Thoracic aorta (tissue), 2 donors: ENCODE measurements around the gene ETV5. TPM values are rescaled to one million over a fixed set of nuclear protein-coding genes. Genes with fewer than 3 reads are reported as not detected.

ENCODE experiments used
- ATAC-seq: fragments of 150-250 bp; one replicate; pipeline ENCODE4 v1.8.0; 2017; ENCODE audit warnings: low read depth; ENCODE audit not compliant: insufficient number of reproducible peaks, low FRiP score
- DNase-seq: peaks from one replicate; pipeline ENCODE4 v3.0.0-alpha.2; 2020; ENCODE audit warnings: low spot score
- H3K27ac ChIP-seq, 2 donors: fragments of 200-600 bp; sonication (generic); 1 replicate in 1 of 2; 2 replicates in 1 of 2; pipeline ENCODE4 v1.5.1; 2016; ENCODE audit warnings: mild to moderate bottlenecking in 2 of 2, moderate library complexity in 2 of 2
- H3K27me3 ChIP-seq: fragments of 200-600 bp; sonication (generic); replicated peaks from 2 replicates; pipeline ENCODE4 v1.6.0; 2016; ENCODE audit warnings: mild to moderate bottlenecking; ENCODE audit not compliant: insufficient read depth
- H3K36me3 ChIP-seq: fragments of 200-600 bp; sonication (generic); one replicate; pipeline ENCODE4 v1.5.1; 2016
- H3K4me1 ChIP-seq, 2 donors: fragments of 200-600 bp; sonication (generic); 1 replicate in 1 of 2; 2 replicates in 1 of 2; pipeline versions ENCODE4 v1.5.1 to v1.6.0; 2016; ENCODE audit warnings: low read depth in 2 of 2, mild to moderate bottlenecking in 1 of 2; ENCODE audit not compliant: control insufficient read depth in 1 of 2
- H3K4me3 ChIP-seq: fragments of 200-600 bp; sonication (generic); 2 replicates; pipeline ENCODE4 v1.5.1; 2016; ENCODE audit warnings: mild to moderate bottlenecking
- H3K9me3 ChIP-seq: fragments of 200-600 bp; sonication (generic); 2 replicates; pipeline ENCODE4 v1.5.1; 2016
- CTCF ChIP-seq: fragments of 200-600 bp; sonication (generic); IDR thresholded peaks from one replicate; pipeline ENCODE4 v1.5.1; 2019; ENCODE audit warnings: antibody characterized with exemption
- total RNA-seq, 2 donors: library from RNA; depleted of rRNA; stranded (reverse); fragments of >200 nt; gene quantifications; one replicate each; pipeline versions ENCODE4 v1.1.0 to v1.2.3, GENCODE V29; 2016

Gene ETV5
- total RNA-seq, 2 donors from 2014 or later: 43.6 to 362 TPM

GRCh38 chr3:186013312-186013711 is 95.6 kb downstream of the ETV5 start:
- ATAC-seq (no peak), DNase-seq (no peak)
- no peak for TF ChIP-seq CTCF
- no peak overlapping the region for H3K4me3 ChIP-seq
- no peaks in the 10 kb centered on the region for H3K9me3 ChIP-seq
- H3K27me3 ChIP-seq: no peaks in the 10 kb centered on the region
- no peak overlapping the region for H3K27ac ChIP-seq
- no peaks in the 10 kb centered on the region for H3K36me3 ChIP-seq
- H3K4me1 ChIP-seq: no peaks in the 10 kb centered on the region

- Histone ChIP-seq H3K4me1 (no peaks in the 10 kb centered on the region), H3K4me3 (no peak overlapping the region), H3K27me3 (no peaks in the 10 kb centered on the region), H3K9me3 (no peaks in the 10 kb centered on the region), H3K27ac (no peak overlapping the region), H3K36me3 (no peaks in the 10 kb centered on the region)
- no peak for TF ChIP-seq CTCF
- DNase-seq: no peak
- ATAC-seq: no peak
Measured at GRCh38 chr3:186012137-186012536, 96.8 kb downstream of the ETV5 start.

- DNase-seq: no peak
- no peak for ATAC-seq
- Histone ChIP-seq H3K36me3 (no peaks in the 10 kb centered on the region), H3K4me3 (no peak overlapping the region), H3K27me3 (no peaks in the 10 kb centered on the region), H3K4me1 (no peaks in the 10 kb centered on the region), H3K9me3 (no peaks in the 10 kb centered on the region), H3K27ac (no peak overlapping the region)
- no peak for TF ChIP-seq CTCF
Measured at GRCh38 chr3:186004671-186005070, 104.2 kb downstream of the ETV5 start.

- Histone ChIP-seq H3K4me1 (no peaks in the 10 kb centered on the region), H3K27me3 (no peaks in the 10 kb centered on the region), H3K9me3 (no peaks in the 10 kb centered on the region), H3K4me3 (no peak overlapping the region), H3K27ac (no peak overlapping the region), H3K36me3 (no peaks in the 10 kb centered on the region)
- no peak for TF ChIP-seq CTCF
- no peak for ATAC-seq
- no peak for DNase-seq
Measured at GRCh38 chr3:186004209-186004608, 104.7 kb downstream of the ETV5 start.

- H3K36me3 ChIP-seq: no peaks in the 10 kb centered on the region
- DNase-seq: no peak
- H3K27ac ChIP-seq: no peak overlapping the region
- H3K9me3 ChIP-seq: no peaks in the 10 kb centered on the region
- no peaks in the 10 kb centered on the region for H3K27me3 ChIP-seq
- no peak for TF ChIP-seq CTCF
- ATAC-seq: no peak
- no peak overlapping the region for H3K4me3 ChIP-seq
- no peaks in the 10 kb centered on the region for H3K4me1 ChIP-seq
Measured at GRCh38 chr3:186003610-186004009, 105.3 kb downstream of the ETV5 start.
